Measurements from ENCODE around the gene CALR3. TPM values are rescaled to one million over a fixed set of nuclear protein-coding genes. Genes with fewer than 3 reads are reported as not detected.

CALR3 gene
- total RNA-seq, 1 experiment from 2014 or later, result 0.71 TPM

DNA sequence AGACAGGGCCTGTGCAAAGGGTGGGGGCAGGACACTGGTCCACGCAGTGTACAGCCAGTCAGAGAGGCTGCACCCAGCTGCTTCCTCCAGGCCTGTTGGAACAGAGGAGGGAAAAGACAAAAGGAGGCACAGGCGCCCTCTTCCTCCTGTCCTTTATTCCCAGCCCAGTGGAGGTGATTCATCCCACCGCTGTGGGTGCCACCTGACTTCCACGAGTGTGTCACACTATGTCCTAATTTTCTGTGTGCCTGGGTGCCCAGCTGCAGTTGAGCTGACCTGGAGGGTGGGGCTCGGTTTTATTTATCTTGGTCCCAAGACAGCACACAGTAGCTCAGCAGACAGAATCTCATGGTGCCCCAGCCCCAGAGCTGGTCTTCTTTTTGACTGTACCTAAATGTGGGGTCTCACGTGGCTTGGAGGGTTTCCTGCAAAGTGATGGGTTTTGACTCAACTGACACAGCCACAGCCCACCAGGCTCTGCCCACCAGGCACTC, 33.2 kb downstream of the CALR3 start:
- Histone ChIP-seq H3K27ac (ENCODE audit: low read length) (peak overlapping the region; percentile 60), H2AFZ (ENCODE audit: low read length) (no peak overlapping the region), H3K9me2 (replicated peaks; ENCODE audit: insufficient read depth, low read length) (no peaks in the 10 kb centered on the region), H3K79me2 (ENCODE audit: low read length) (peaks cover 98% of the 10 kb centered on the region), H4K20me1 (ENCODE audit: insufficient read depth, low read depth, low read length) (peaks cover 47% of the 10 kb centered on the region), H3K27me3 (ENCODE audit: low read length) (no peaks in the 10 kb centered on the region), H3K9ac (ENCODE audit: low read length) (no peak overlapping the region), H3K4me1 (ENCODE audit: low read length) (peaks cover 68% of the 10 kb centered on the region), H3K9me3 (ENCODE audit: low read length) (no peaks in the 10 kb centered on the region), H3K4me2 (ENCODE audit: low read depth, low read length, poor library complexity, severe bottlenecking) (no peak overlapping the region), H3K4me3 (ENCODE audit: low read length) (no peak overlapping the region), H3K36me3 (ENCODE audit: insufficient read depth, low read length) (0 out of 2 replicates have a peak, but pooled peaks cover 7% of the 10 kb centered on the region)
- no peak for DNase-seq

DNA sequence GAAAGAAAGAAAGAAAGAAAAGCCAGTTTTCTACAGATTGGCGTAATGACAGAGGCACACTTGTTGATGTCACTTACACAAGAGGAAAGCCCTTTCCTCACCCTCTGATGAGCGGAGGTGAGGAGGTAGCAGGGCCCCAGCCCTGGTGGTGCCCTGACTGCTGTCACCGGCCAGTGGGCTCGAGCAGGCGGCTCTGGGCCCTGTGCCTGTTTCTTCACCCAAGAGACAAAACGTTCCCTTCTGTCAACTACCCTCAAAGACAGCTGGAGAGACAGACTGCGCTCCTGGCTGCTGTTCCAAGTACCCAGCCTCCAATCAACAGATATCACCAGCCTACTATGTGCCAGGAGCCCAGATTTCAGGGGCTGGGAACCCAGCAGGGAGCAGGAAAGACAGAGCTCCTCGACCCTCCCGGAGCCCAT, 34.3 kb downstream of the CALR3 start:
- H4K20me1 ChIP-seq (ENCODE audit: insufficient read depth, low read depth, low read length), result peaks cover 46% of the 10 kb centered on the region
- H3K27ac ChIP-seq (ENCODE audit: low read length), result peak overlapping the region; percentile 45
- H3K4me2 ChIP-seq (ENCODE audit: low read depth, low read length, poor library complexity, severe bottlenecking), result no peak overlapping the region

DNA sequence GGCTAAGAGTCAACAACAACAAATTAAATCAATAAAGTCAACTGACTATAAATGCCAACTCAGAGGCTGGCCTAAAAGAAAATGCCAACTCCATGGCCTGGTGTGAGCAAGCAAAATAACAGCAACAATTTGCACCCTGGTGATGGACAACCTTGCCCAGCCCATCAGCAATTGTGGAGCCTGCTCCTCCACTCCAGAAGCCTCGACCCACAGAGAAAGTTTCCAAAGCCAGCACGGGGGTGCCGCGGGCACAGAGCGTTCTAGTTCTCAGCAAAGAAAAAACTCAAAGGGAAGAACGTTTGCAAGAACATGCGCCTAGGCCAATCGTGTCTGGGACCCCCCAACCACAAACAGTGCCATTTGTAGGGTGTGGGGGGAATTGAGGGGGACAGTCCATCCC, 35.5 kb downstream of the CALR3 start:
- no peak for DNase-seq
- Histone ChIP-seq H4K20me1 (ENCODE audit: insufficient read depth, low read depth, low read length) (peaks cover 41% of the 10 kb centered on the region), H3K27ac (ENCODE audit: low read length) (peak overlapping the region; percentile 88), H3K27me3 (ENCODE audit: low read length) (no peaks in the 10 kb centered on the region), H3K9me2 (replicated peaks; ENCODE audit: insufficient read depth, low read length) (no peaks in the 10 kb centered on the region), H3K79me2 (ENCODE audit: low read length) (peaks cover 98% of the 10 kb centered on the region), H2AFZ (ENCODE audit: low read length) (no peak overlapping the region), H3K4me2 (ENCODE audit: low read depth, low read length, poor library complexity, severe bottlenecking) (peak overlapping the region; percentile 76), H3K36me3 (ENCODE audit: insufficient read depth, low read length) (0 out of 2 replicates have a peak, but pooled peaks cover 5% of the 10 kb centered on the region), H3K9me3 (ENCODE audit: low read length) (no peaks in the 10 kb centered on the region), H3K4me1 (ENCODE audit: low read length) (peaks cover 75% of the 10 kb centered on the region), H3K9ac (ENCODE audit: low read length) (no peak overlapping the region), H3K4me3 (ENCODE audit: low read length) (no peak overlapping the region)

More for the DNA sequence above, 34.3 kb downstream of the CALR3 start:
- Histone ChIP-seq H3K9me2 (replicated peaks; ENCODE audit: insufficient read depth, low read length) (no peaks in the 10 kb centered on the region), H3K9ac (ENCODE audit: low read length) (no peak overlapping the region), H3K9me3 (ENCODE audit: low read length) (no peaks in the 10 kb centered on the region), H3K36me3 (ENCODE audit: insufficient read depth, low read length) (0 out of 2 replicates have a peak, but pooled peaks cover 7% of the 10 kb centered on the region), H3K79me2 (ENCODE audit: low read length) (peaks cover 98% of the 10 kb centered on the region), H3K4me1 (ENCODE audit: low read length) (peaks cover 75% of the 10 kb centered on the region), H3K4me3 (ENCODE audit: low read length) (no peak overlapping the region), H3K27me3 (ENCODE audit: low read length) (no peaks in the 10 kb centered on the region), H2AFZ (ENCODE audit: low read length) (no peak overlapping the region)
- no peak for DNase-seq

DNA sequence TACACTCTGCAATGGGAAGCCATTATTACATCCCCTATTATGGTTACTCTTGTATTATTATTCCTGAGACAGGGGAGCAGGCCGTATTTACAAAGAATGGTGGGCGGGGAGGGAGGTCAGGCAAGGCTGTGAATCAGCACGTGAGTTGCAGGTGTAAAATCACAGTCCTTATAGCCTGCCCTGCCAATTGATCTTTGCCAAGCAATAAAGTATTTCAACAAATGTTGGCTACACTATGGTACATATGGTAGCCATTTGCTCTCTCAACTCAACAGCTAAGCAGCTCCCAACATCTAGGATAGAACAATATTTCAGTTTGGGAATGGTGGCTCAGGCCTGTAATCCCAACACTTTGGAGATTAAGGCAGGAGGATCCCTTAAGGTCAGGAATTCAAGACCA, 36.3 kb downstream of the CALR3 start:
- Histone ChIP-seq H3K79me2 (ENCODE audit: low read length) (peaks cover 98% of the 10 kb centered on the region), H3K9me3 (ENCODE audit: low read length) (no peaks in the 10 kb centered on the region), H2AFZ (ENCODE audit: low read length) (no peak overlapping the region), H3K4me1 (ENCODE audit: low read length) (peaks cover 73% of the 10 kb centered on the region), H3K4me3 (ENCODE audit: low read length) (peak overlapping the region; percentile 56; the same call in 1 of the 2 replicates), H3K27ac (ENCODE audit: low read length) (peak overlapping the region; percentile 88), H3K27me3 (ENCODE audit: low read length) (no peaks in the 10 kb centered on the region), H3K9me2 (replicated peaks; ENCODE audit: insufficient read depth, low read length) (no peaks in the 10 kb centered on the region), H3K36me3 (ENCODE audit: insufficient read depth, low read length) (0 out of 2 replicates have a peak, but pooled peaks cover 2% of the 10 kb centered on the region), H3K9ac (ENCODE audit: low read length) (peak overlapping the region; percentile 69), H4K20me1 (ENCODE audit: insufficient read depth, low read depth, low read length) (peaks cover 39% of the 10 kb centered on the region), H3K4me2 (ENCODE audit: low read depth, low read length, poor library complexity, severe bottlenecking) (peak overlapping the region; percentile 76)
- no peak for DNase-seq

DNA sequence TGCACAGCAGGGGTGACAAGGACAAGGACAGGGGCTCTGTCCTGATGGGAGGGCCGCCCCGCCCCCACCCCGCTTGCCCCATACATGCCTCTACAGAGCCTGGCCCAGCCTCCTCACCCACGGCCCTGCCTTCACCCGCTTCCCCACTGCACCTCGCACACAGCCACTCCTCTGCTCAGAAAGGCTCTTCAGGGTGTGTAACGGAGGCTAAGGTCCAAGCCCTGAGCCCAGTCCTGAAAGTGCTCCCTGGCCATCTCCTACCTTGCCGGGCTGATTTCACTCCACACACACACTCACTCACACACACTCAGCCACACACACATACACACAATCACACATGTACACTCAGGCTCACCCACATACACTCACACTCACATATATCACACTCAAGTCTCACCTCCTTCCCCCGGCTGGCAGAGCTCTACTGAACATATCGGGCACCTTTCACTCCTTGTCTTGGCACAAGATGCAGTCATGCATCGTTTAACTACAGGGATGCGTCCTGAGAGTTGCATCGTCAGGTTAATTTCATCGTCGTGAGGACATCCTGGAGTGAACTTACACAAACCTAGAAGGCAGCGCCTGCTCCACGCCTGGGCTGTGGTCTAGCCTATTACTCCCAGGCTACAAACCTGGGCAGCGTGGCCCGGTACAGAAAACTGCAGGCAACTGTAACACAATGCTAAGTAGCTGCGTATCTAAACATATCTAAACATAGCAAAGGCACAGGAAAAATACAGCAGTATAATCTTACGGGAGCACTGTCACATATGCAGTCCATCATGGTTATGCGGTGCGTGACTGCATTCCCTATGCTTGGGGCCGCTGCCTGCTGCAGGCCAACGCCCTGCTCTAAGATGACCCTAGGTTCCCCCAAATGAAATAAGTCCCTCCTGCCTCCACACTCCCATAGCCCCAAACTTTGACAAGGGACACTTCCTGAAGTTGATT, 37.3 kb downstream of the CALR3 start:
- peak overlapping the region; percentile 88 for H3K27ac ChIP-seq (ENCODE audit: low read length)
- H3K9ac ChIP-seq (ENCODE audit: low read length), result peak overlapping the region; percentile 69
- H2AFZ ChIP-seq (ENCODE audit: low read length), result no peak overlapping the region
- DNase-seq, result peak; percentile 69
- H3K9me3 ChIP-seq (ENCODE audit: low read length), result no peaks in the 10 kb centered on the region
- no peaks in the 10 kb centered on the region for H3K9me2 ChIP-seq (replicated peaks; ENCODE audit: insufficient read depth, low read length)
- 0 out of 2 replicates have a peak, but pooled peaks cover 2% of the 10 kb centered on the region for H3K36me3 ChIP-seq (ENCODE audit: insufficient read depth, low read length)
- no peaks in the 10 kb centered on the region for H3K27me3 ChIP-seq (ENCODE audit: low read length)
- H3K79me2 ChIP-seq (ENCODE audit: low read length), result peaks cover 98% of the 10 kb centered on the region
- peaks cover 73% of the 10 kb centered on the region for H3K4me1 ChIP-seq (ENCODE audit: low read length)
- H3K4me2 ChIP-seq (ENCODE audit: low read depth, low read length, poor library complexity, severe bottlenecking), result peak overlapping the region; percentile 76
- H3K4me3 ChIP-seq (ENCODE audit: low read length), result peak overlapping the region; percentile 56; the same call in 1 of the 2 replicates
- H4K20me1 ChIP-seq (ENCODE audit: insufficient read depth, low read depth, low read length), result peaks cover 30% of the 10 kb centered on the region

DNA sequence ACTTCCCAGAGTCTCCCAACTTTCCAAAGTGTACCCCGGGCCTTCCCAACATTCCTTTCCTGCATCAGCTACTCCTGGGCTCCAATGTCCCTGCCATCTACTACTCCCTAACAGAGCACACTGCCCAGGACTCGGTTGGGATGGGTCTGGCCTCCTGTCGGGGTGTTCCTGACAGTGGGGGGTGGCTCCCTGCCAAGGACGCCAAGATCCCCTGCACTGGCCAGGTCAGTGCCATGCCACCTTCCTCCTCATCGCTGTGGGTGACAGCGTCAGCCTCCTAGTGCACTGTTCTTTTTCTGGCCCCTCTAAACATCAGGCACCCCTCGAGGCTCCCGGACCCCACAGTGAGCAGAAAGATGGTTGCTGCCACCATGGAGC, 38.0 kb downstream of the CALR3 start:
- Histone ChIP-seq H2AFZ (ENCODE audit: low read length) (no peak overlapping the region), H3K9ac (ENCODE audit: low read length) (peak overlapping the region; percentile 69), H3K79me2 (ENCODE audit: low read length) (peaks cover 98% of the 10 kb centered on the region), H3K36me3 (ENCODE audit: insufficient read depth, low read length) (0 out of 2 replicates have a peak, but pooled peaks cover 2% of the 10 kb centered on the region), H3K4me3 (ENCODE audit: low read length) (peak overlapping the region; percentile 56), H4K20me1 (ENCODE audit: insufficient read depth, low read depth, low read length) (peaks cover 23% of the 10 kb centered on the region; the same call in 1 of the 2 replicates), H3K9me3 (ENCODE audit: low read length) (no peaks in the 10 kb centered on the region), H3K4me2 (ENCODE audit: low read depth, low read length, poor library complexity, severe bottlenecking) (peak overlapping the region; percentile 76), H3K27me3 (ENCODE audit: low read length) (no peaks in the 10 kb centered on the region), H3K9me2 (replicated peaks; ENCODE audit: insufficient read depth, low read length) (no peaks in the 10 kb centered on the region), H3K27ac (ENCODE audit: low read length) (peak overlapping the region; percentile 88), H3K4me1 (ENCODE audit: low read length) (peaks cover 66% of the 10 kb centered on the region)
- DNase-seq, result no peak

DNA sequence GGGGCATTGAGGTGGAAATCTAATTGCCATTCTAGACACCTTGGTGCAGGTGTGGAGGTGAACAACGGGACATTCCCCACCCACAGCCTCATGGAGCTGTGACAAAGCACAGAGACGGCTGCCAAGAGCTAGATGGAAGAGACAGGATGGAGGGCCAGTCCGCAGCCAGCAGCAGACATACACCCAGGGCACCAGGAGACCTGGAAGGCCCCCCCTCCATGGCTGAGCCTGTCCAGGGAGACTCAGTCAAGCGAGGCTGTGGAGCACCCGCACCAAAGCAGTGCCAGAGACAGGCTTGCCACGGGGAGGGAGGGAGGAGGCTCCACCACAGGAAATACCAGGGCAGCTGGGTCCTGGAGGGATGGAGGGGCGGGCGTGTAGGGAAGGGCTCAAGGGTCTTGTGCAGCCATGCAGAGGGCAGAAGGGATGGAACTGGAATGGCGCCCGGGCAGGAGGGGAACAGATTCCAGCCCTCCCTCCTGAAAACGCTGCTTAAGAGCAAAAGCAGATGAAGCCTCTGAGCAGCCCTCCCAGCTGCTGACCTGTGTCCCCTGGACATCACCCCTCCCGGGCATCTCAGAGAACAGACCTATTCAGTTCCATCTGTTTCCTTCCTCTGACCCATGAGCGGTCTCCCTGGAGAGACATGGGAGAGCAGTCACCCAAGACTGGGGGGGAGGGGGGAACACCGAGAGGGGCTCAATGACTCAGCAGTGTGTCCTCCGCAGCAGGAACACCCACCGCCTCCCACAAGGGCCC, 38.6 kb downstream of the CALR3 start:
- Histone ChIP-seq H2AFZ (ENCODE audit: low read length) (no peak overlapping the region), H3K36me3 (ENCODE audit: insufficient read depth, low read length) (0 out of 2 replicates have a peak, but pooled peaks cover 2% of the 10 kb centered on the region), H3K9me3 (ENCODE audit: low read length) (no peaks in the 10 kb centered on the region), H4K20me1 (ENCODE audit: insufficient read depth, low read depth, low read length) (peaks cover 22% of the 10 kb centered on the region; the same call in 1 of the 2 replicates), H3K9me2 (replicated peaks; ENCODE audit: insufficient read depth, low read length) (no peaks in the 10 kb centered on the region), H3K4me1 (ENCODE audit: low read length) (peaks cover 63% of the 10 kb centered on the region), H3K27ac (ENCODE audit: low read length) (peak overlapping the region; percentile 88), H3K27me3 (ENCODE audit: low read length) (no peaks in the 10 kb centered on the region), H3K9ac (ENCODE audit: low read length) (peak overlapping the region; percentile 69), H3K4me3 (ENCODE audit: low read length) (peak overlapping the region; percentile 56), H3K4me2 (ENCODE audit: low read depth, low read length, poor library complexity, severe bottlenecking) (peak overlapping the region; percentile 76), H3K79me2 (ENCODE audit: low read length) (peaks cover 97% of the 10 kb centered on the region)
- peak; percentile 58 for DNase-seq
